Smooth muscle cell of the brain vasculature (primary cell): ENCODE measurements around the gene NRROS.
"Not testable (repeated sequence)": the region's sequence is repeated elsewhere in the genome, so short reads cannot be mapped to it uniquely, and the experiment has no call there.

ENCODE experiments used
- DNase-seq: peaks from one replicate; pipeline ENCODE4 v3.0.0-alpha.2; 2012; ENCODE audit warnings: low read depth, low spot score

NRROS gene

DNA sequence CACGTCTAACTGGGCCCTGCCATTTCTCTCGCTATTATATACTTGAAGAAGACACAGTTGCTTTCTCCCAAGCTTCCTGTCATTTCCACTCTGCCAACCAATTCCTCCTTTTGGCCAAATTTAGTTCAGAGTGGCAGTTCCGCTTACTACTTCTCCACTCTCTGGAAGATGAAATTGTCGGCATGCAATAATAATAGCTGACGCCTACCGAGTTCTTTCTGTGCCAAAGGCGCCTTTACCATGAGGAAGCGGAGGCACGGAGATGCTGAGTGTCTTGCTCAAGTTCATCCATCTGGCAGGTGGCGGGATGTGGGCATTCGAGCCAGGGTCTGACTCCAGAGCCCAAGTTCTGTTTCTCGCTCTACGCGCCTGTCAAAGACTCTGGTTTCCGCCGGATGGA is 14.6 kb upstream of the NRROS start:
- no peak for DNase-seq

DNA sequence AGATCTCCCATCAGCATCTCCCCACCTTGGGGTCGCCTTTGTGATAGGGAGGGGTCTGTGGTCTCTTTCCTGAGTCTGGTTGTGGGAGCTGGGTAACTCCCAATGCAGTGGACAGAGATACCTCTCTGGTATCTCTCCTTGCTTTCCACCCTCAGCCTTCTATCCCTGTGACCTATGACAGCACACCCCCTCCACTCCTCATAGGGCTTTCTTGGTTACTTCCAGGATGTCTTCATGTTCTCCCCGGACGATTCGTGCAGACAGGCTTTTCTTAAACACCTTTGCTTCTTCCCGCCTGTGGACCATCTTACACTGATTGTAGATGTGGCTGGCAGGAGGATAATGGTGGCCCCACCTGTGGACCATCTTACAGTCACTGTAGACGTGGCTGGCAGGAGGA is 14.2 kb upstream of the NRROS start:
- DNase-seq = no peak

DNA sequence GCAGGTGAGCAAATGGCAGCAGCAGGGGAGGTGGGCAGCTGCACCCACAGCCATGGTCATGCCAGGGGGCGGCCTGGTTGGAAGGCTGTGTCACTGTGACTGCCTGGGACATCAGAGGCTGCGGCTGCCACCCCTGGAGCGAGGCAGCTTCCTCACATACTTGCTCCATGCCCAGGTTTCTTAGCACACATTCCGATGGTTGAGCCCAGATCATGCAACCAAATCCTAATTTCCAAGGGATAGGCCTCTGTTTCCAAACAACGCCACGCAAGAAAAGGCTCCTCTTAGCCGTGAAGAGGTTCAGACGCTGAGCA is 11.6 kb upstream of the NRROS start:
- DNase-seq = no peak

DNA sequence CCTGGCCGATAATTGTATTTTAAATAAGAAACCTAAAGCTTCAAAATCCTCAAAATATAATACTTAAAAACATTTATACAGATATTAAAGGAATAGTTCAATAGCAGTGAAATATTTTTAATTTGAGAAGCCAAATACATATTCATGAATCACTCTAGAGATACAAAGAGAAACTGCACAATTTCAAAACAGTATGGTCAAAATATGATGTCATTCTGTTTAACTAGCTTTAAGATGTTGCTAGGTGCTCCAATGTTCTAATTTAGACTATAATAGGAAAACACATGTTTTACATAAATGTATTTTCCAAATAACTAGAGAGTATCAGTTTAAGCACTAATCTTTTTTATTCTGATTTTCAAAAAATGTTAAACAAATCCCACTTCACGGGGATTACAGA is 10.3 kb upstream of the NRROS start:
- DNase-seq = no peak

DNA sequence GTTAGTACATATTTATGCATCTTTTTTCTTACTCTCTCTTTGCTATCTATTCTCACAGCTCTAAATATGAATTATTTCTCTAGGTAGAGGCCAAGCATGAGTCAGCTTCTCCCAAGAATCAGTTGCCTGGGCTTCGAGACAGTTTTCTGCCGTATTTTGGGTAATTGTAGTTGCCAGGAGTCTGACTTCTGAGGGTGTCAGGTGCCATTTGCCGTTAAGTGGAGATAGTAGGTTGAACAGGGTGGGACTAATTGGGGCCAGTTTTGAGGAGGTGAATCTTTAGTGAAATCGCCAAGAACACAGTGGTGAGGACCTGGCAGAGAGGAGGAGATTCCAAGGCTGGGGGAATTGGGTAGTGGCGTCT is 7.8 kb upstream of the NRROS start:
- no peak for DNase-seq

DNA sequence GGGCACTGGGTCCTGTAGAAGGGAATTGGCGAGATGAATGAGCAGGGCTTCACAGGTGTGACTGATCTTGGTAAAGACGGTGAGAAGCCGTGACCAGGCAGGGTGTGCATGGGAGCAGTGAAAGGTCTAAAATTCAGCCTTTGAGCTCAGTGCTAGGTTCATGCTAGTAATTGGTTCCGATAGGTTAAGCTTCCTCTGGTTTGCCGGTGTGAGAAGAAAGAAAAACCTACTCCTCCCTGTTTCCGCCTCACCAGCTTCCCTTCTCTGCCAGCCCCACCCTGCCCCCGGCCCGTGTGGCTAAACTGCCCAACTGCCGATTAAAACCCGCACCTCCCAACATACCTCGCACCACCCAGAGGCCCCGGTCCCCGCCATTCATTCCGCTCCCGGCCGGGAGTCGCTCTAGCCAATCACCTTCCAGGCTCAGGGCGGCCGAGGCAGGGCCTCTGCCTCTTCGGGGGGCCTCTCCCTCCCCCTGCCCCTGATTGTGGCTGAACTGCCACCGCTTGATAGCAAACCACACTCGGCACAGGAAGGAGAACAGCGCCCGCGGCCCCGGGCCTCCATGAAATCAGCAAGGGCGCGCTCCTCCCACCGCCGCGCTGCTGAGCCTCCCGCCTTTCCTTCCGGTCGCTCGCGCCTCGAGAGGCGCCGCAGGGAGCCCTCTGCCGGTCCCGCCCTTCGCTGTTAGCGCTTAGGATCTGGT is 7.3 kb upstream of the NRROS start:
- no peak for DNase-seq

DNA sequence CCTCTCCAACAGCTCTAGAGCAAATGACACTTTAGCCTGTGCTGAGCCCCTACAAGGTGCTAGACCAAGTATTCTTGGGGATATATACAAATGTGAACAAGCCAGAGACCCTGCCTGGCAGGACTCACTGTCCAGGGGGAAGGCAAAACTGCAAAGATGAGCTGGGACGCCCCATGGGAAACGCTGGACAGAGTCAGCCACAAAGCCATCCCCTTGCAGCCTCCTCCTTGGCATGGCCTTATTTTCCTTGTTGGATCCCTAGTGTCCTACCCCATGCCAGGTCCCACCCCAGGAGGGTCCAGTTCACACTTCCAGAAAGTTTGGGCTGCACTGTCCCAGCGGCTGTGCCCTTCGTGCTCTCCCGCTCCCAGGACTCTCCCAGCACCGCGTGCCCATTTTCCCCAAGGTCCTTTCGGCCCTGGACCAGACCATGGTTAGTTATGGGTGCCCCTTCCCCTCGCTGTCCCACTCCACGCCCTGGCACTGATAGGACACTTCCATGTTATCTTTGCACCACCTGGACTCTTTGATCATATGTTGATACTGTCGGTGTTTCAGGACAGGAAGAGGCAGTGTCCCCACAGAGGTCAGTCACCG is 5.8 kb upstream of the NRROS start:
- no peak for DNase-seq

DNA sequence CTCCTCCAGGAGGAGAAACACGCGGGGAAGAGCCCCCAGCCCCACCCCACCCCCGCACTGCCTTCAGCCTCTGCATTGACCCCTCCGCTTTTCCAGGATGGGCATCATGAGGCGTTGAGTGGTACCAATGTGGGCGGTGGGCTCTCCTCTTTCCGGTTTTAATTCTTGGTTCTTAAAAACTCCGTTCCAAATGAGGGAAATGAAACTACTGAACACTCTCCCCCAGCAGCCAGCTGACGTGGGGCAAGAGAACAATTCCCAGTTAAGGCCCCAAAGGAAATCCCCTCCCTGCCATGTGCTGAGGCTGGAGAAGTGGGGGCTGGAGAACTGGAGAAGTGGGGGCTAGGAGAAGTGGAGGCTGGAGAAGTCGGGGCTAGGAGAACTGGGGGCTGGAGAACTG is 5.3 kb upstream of the NRROS start:
- no peak for DNase-seq

DNA sequence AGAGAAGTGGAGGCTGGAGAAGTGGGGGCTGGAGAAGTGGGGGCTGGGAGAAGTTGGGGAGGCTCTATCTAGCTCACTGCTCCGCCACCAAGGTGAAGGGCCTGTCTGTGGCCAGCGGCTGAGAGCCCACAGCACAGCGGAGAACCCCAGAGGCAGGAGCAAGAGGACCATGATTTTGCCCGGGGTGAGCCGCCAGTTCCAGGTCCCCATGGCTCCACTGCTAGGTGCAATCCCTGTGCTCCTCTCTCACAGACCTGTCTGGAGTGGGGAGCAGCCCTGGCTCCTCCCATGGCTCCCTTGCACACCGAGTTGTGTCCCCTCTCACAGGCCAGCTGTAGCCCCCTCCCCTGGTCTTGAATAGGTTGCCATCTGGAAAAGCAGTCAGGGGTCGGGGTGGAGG is 4.7 kb upstream of the NRROS start:
- no peak for DNase-seq

DNA sequence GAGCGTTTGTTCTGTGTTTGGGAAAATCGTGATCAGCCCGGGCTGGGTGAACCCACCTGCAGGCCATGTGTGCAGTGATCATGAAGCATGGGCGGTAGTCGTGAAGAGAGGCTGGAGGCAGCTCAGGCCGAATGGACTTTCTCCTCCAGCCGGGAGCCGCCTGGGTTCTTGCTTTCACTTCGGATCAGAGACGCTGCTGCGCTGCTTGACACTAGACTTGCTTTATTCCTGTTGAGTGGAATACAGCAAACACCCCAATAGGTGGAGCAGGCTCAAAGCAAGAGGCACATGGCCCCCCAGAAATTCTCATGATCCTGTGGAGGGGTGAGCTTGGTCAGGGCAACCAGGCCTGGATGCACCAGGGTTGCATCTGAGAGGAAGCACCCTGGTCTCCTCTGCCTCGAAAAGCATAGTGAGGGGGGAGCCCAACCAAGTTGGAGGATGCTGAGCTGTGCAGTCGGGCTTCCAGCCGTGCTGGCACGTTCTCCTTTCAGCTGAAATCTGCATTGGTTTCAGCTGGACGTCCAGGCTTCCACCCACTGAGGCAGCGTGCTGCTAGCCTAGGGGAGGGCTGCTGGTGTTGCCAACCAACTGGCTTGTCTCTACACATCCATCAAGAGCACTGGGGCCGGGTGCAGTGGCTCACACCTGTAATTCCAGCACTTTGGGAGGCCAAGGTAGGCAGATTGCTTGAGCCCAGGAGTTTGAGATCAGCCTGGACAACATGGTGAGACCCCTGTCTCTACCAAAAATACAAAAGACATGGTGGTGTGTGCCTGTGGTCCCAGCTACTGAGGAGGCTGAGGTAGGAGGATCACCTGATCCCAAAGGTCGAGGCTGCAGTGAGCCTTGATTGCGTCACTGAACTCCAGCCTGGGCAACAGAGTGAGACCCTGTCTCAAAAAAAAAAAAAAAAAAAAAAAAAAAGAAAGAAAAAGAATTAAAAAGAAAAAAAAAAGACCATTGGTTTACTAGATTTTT is 2.8 kb upstream of the NRROS start:
- DNase-seq = no peak

DNA sequence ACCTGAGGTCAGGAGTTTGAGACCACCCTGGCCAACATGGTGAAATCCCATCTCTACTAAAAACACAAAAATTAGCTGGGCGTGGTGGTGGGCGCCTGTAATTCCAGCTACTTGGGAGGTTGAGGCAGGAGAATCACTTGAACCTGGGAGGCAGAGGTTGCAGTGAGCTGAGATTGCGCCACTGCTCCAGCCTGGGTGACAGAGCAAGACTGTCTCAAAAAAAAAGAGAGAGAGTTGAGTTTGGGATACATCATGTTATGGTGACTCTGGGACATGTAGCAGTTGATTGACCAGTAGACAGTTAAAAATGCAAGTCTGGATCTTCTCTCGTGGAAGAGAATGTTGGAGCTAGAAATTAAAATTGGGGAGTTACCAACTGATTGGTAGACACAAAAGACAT is 1.6 kb upstream of the NRROS start:
- not testable (repeated sequence) for DNase-seq

DNA sequence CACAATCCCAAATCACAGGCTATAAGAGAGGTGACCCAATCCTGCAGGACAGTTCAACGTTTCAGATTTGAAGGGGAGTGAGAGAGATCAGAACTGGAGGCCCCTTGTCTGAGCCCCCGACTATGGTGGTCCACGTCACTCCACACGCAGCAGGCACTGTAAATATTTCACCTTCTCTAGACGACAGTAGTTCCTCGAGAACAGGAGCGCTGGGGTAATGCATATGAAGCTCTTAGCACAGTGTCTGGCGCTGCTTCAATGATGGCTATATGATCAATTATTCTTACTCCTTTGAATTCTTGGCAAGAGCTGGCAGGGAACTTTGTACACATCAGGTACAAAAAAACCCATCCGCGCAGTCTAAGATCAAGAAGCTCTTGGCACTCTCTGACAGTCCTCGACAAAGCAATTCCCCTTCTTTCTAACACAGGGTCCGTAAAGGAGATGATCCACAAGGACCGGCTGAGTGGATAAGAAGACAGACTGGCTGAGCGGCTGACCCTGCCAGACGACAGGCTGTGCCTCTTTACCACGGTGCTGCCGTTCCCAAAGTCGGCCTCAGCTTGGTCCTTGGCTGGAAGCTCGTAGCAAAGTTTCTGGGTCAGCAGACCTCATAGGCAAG is 522 bp upstream of the NRROS start:
- DNase-seq = no peak

DNA sequence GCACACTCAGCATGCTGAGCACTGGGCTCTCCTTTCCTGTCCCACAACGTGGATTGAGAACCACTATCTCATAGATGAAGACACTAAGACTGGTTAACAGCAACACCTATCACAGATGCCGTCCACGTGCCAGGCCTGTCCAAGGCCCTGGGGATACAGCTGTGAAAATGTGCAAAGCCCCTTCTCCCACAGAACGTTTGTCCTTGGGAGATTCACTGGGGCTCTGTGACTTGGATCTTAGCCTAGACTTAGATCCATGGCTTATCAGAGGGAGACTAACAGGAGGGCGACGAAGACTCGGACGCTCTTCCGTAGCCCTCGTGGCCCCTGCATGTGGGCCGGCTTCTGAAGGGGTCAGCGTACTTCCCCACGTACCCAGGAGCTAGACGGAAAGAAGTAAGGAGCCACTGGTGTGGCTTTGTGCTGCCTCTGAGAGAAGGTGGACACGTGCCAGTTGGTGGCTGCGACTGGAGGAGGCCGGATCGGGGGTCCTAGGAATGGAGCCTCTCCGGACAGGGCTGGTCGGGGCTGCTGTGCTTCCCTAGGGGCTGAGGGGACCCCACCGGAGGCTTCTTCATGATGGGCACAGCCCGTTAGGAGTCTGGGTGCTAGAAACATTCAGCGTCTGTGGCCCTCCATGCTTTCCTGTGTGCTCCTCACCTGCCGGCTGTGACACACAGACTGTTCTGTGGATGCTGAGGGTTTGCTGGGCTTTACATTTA is 964 bp downstream of the NRROS start:
- DNase-seq = no peak

DNA sequence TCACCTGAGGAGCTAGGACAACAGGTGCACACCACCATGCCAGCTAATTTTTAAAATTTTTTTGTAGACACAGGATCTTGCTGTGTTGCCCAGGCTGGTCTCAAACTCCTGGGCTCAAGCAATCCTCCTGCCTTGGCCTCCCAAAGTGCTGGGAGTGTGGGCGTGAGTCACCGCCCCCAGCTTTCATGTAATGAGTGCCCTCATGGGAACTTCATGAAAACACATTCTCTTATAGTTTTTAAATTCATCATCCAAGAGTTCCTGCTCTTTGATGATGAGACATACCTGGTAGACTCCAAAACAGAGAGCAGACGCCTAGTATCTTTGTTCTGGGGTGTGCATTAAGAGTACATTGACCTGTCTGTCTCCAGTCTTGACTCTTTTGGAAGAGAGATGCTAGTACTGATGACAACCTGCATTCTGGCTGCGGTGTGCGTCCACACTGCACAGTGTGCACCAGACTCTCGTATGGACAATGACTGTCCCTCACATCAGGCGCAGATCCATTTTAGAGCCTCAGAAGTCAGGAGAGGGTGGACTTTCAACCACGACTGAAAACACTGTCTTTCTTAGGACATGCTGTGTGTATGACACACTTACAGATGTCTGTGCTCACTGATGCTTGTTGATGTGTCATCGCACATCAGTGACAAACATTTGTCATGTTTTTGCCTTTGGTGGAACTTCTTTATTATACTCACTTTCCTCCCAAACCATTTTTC is 2.0 kb downstream of the NRROS start:
- DNase-seq = no peak

DNA sequence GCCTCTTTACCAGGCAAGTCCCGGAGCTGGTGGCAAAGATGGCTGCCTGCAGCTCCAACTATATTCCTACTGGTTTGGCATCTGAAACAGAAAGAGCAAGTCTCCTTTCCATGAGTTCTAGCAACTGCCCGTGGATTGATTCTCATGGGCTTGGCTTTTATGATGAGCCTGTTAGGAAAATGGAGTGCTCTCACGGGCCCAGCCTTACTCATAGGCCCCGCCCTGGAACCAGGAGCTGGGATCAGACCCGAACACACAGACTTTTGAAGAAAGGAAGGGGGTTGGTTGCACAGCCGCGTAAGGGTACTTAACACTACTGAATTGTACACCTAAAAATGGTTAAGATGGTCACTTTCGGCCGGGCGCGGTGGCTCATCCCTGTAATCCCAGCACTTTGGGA is 2.9 kb downstream of the NRROS start:
- no peak for DNase-seq

DNA sequence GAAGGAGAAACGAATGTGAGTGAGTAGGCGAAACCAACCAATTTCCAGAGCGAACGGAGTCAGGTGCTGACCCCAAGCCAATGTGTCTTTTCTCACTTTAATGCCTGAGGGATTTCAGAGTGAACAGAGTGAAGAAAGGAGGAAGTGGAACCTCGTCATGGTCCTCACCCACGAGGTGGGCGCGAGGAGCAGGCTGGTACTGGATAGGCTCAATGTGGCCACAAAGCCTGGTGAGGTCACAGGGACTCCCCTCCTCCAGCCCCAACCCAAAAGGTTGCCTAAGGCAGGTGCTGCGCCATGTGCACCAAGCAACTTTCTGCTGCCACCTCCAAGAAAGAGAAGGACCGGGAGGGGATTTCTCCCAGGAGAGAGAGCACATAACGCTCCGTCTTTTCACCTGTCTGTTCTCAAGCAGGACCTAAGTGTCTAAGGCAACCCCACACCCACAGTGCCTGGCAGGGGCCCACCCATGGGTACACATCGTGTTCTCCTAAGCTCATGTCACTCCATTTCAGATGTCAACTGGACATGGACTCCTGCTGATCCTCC is 3.8 kb downstream of the NRROS start:
- DNase-seq = no peak

DNA sequence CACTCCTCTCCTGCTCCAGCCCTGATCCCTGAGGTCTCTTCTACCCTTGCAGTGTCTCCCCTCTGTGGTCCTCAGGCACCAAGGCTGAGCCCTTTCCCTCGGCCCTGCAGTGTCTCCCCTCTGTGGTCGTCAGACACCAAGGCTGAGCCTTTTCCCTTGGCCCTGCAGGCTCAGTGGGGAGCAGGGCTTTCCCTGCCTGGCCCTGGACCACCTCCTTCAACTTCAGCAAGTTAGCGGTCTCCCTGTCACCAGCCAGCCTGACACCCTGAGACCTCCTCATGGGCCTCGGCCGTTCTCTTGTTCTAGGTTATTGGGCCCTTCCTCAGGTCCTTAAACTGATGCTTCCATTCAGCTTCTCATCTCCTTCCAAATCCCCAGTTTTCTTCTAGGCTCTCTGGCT is 4.3 kb downstream of the NRROS start:
- DNase-seq = no peak

DNA sequence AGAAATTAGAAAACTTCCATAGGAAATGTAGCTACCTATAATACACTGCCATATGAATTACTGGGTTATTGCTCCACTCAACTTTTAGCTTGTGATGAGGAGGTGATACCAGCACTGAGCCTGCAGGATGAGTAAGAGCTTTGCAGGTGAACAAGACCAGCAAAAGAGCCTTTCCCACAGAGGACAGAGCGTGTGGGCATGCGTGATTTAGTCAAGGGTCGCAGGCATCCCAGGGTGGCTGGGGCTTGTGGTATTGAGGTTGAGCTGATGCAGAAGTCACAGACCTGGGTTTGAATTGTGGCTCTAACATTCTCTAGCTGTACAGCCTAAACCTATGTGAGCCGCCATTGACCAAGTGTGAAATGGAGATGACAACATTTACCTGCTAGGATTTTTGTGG is 5.6 kb downstream of the NRROS start:
- no peak for DNase-seq

DNA sequence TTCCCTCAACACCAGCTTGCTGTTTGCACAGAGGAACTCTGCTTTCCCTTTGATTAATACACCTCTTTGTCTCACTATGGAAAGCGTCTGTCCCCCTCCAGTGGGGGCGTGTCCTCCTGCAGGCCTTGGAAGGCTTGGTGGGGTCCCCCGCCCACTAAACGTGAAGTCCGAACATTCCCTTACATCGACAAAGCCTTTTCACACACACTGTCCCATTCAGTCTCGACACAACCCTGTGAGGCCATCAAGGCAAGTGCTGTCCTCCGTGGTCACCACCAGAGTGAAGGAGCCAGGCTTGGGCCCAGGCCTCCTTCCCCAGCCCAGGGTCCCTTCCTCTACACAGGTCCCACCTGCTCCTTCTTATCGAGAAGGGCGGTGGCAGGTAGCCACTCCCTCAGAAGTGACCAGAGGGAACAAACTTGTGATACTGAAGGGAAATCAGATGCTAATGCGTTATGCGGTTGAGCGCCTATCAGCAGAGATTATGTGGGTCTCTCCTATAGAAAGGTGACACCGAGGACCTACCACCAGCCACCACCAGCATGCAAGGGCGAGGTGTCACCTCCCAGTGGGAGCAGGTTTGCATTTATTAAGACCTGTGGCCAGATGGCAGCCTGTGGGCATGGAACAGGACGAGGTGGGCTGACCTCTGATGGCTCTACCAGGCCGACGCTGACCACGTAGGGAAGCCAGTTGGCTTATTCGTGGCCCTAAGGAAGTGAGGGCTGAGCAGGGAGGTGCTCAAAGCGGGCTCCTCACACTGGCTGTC is 6.6 kb downstream of the NRROS start:
- DNase-seq = no peak

DNA sequence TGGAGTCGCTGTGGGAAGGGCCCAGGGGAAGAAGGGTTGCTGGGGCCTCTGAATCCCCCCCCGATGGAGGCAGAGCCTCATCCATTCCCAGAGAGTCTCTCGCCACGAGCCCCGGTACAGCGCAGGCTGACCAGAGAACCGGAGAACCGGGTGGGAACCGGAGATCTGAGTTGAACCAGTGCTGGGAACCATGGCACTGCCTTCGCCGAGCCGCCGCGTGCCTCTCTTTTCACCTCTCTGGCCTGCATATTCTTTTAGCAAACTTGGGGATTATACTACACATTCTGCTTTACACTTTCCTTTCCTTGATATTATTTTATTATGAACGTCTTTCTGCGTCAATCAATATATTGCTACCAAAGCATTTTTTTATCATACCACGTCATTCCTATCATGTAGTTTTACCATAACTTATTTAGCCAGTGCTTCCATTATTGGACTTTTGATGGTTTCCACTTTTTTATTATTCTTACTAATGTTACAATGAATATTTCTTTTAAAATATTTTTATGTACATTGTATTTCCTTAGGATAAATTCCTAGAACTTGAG is 7.2 kb downstream of the NRROS start:
- no peak for DNase-seq
